GM23248 (cell line): Measurements from ENCODE around the gene SMYD4.
"Not testable (repeated sequence)": the region's sequence is repeated elsewhere in the genome, so short reads cannot be mapped to it uniquely, and the experiment has no call there.

Source experiments
- EZH2 ChIP-seq: fragments of 200-600 bp; sonication (generic); IDR thresholded peaks from 2 replicates; pipeline ENCODE4 v1.6.1; 2018; ENCODE audit warnings: antibody characterized with exemption, mild to moderate bottlenecking; ENCODE audit not compliant: insufficient read depth, poor library complexity, severe bottlenecking
- EZH2phosphoT487 ChIP-seq: fragments of 200-600 bp; sonication (generic); IDR thresholded peaks from 2 replicates; pipeline ENCODE4 v1.6.1; 2018; ENCODE audit warnings: antibody characterized with exemption, moderate library complexity, mild to moderate bottlenecking, low read depth; ENCODE audit not compliant: insufficient read depth

GRCh38 chr17:1764705-1765104 is 65.0 kb downstream of the SMYD4 start:
- TF ChIP-seq EZH2phosphoT487, EZH2: not testable (repeated sequence)
